ENCODE results near the gene AADAC.
"Not testable (repeated sequence)": the region's sequence is repeated elsewhere in the genome, so short reads cannot be mapped to it uniquely, and the experiment has no call there.

GRCh38 chr3:151764699-151765098, 49.2 kb upstream of the AADAC start:
- TF ChIP-seq CTCF, POLR2A, POLR2AphosphoS5, EP300 (IDR thresholded peaks at IDR 0.05): not testable (repeated sequence)
